HG02588 (cell line): Measurements from ENCODE around the gene MTMR12.
A peak's percentile ranks its signal among the peaks of the same experiment; 100 is the strongest.

Experiments used
- ATAC-seq: cut with Tn5 transposase; IDR thresholded peaks from one replicate; pipeline ENCODE4 v1.9.1; 2021; ENCODE audit warnings: mild to moderate bottlenecking, moderate library complexity; ENCODE audit not compliant: unreplicated experiment

The MTMR12 gene

DNA sequence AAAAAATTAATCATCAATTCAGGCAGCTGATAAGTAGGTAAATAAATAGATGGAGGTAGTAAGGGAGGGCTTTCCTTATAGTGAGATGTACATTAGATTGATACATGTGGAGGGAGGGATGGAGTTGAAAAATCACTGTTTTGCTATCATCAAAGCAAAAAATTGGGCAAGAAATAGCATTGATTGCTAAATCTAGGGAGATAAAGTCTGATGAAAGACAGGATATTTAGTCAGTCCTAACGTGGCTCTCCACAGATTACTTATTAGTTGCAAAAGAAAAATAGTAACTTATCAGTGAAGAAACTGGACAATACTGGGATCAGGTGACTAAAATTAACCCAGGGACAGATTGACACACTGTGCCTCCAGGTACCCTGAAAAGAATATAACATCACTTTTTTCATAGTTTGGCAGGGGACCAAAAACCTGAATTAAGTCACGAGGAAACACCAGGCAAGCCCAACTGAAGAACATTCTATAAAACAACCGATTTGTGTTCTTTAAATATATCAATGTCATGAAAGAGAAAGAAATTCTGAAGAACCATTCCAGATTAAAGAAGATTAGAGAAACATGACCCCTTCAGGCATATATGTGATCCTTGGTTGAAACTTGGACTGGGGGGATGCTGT, 111.5 kb downstream of the MTMR12 start:
- no peak for ATAC-seq

DNA sequence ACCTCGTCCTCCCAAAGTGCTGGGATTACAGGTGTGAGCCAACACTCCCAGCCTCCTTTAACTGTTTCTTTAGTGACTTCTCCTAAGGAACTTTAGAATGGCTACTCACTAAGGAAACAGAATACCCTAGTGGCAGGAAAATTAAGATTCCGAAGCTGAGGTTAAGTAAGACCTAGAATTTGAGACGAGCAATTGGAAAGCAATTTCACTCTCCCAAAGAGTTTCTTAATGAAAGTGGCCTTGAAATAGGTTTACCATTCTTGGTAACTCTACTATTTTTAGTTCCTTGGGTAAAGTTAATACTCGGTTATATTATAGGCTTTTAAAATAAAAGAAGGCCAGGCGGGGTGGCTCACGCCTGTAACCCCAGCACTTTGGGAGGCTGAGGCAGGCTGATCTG, 115.7 kb downstream of the MTMR12 start:
- ATAC-seq = no peak

GRCh38 chr5:32195265-32195664, 117.5 kb downstream of the MTMR12 start:
- no peak for ATAC-seq

DNA sequence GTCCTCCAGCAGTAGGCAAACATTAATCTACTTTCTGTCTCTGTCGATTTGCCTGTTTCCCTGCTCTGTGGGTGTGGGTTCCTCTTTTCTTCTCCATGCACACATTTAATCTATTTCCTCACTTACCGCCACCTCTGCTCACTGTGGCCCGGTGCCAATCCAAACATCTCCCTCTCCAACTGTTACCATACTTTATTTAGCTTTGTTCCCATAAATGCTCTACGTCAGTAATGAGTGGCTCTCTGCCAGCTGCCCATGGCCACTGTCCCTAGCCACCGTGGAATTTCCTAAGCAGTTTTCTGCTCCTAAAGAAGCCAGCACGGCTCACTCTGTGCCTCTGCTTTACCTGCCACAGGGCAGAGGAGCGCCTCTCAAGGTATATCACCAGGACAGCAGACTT, 119.1 kb downstream of the MTMR12 start:
- peak; percentile 49 for ATAC-seq

DNA sequence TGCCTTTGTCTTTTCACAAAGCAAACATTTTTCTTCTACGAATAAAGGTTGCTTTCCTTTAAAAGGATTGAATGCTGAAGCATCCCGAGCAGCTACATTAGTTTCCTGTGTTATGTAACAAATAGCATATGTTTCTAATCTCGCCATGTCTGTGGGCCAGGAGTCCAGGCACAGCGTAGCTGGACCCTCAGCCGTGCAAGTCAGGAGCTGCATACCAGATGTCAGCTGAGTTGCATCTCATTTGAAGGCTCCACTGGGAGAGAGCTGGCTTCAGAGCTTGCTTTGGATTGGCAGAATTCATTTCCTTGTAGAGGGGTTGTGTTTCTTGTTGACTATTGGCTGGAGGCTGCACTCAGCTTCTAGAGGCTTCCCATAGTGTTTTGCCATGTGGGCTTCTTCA, 122.6 kb downstream of the MTMR12 start:
- ATAC-seq = no peak

GRCh38 chr5:32187675-32188074, 125.1 kb downstream of the MTMR12 start:
- no peak for ATAC-seq

GRCh38 chr5:32182463-32183063, 130.2 kb downstream of the MTMR12 start:
- ATAC-seq = peak; percentile 67
